GM23248 (cell line): ENCODE results near the gene PEAK1.

Experiments used
- EZH2 ChIP-seq: fragments of 200-600 bp; sonication (generic); IDR thresholded peaks from 2 replicates; pipeline ENCODE4 v1.6.1; 2018; ENCODE audit warnings: antibody characterized with exemption, mild to moderate bottlenecking; ENCODE audit not compliant: insufficient read depth, poor library complexity, severe bottlenecking
- EZH2phosphoT487 ChIP-seq: fragments of 200-600 bp; sonication (generic); IDR thresholded peaks from 2 replicates; pipeline ENCODE4 v1.6.1; 2018; ENCODE audit warnings: antibody characterized with exemption, moderate library complexity, mild to moderate bottlenecking, low read depth; ENCODE audit not compliant: insufficient read depth

- no peak for TF ChIP-seq EZH2
- TF ChIP-seq EZH2phosphoT487, result no peak
Measured at GRCh38 chr15:77255385-77255784, 164.5 kb downstream of the PEAK1 start.
